Neuronal stem cell (in vitro differentiated cells): ENCODE measurements around the gene NPTN.

Experiments
- DNase-seq: peaks from one replicate; pipeline ENCODE4 v3.0.0-alpha.2; 2013; ENCODE audit warnings: low spot score
- H2AFZ ChIP-seq: one replicate; pipeline ENCODE4 v1.6.1; 2013; ENCODE audit warnings: mild to moderate bottlenecking, low read length, inconsistent platforms
- H2AK5ac ChIP-seq: 2 replicates; pipeline ENCODE4 v1.6.1; 2013; ENCODE audit warnings: low read depth, mild to moderate bottlenecking, inconsistent platforms, low read length, moderate library complexity, mixed read lengths
- H2BK120ac ChIP-seq: 2 replicates; pipeline ENCODE4 v1.6.1; 2013; ENCODE audit warnings: low read depth, mild to moderate bottlenecking, inconsistent platforms, low read length, moderate library complexity, mixed read lengths
- H2BK12ac ChIP-seq: one replicate; pipeline ENCODE4 v1.6.1; 2013; ENCODE audit warnings: low read length, inconsistent platforms
- H2BK15ac ChIP-seq: 2 replicates; pipeline ENCODE4 v1.6.1; 2013; ENCODE audit warnings: mild to moderate bottlenecking, low read length, inconsistent platforms, mixed read lengths
- H2BK5ac ChIP-seq: one replicate; pipeline ENCODE4 v1.6.1; 2013; ENCODE audit warnings: inconsistent platforms, mild to moderate bottlenecking, low read length, moderate library complexity
- H3K14ac ChIP-seq: one replicate; pipeline ENCODE4 v1.6.1; 2013; ENCODE audit warnings: low read length, inconsistent platforms
- H3K18ac ChIP-seq: 2 replicates; pipeline ENCODE4 v1.6.1; 2013; ENCODE audit warnings: low read length, inconsistent platforms
- H3K23ac ChIP-seq: 2 replicates; pipeline ENCODE4 v1.6.1; 2013; ENCODE audit warnings: low read depth, mild to moderate bottlenecking, mixed read lengths, low read length, inconsistent platforms; ENCODE audit not compliant: poor library complexity
- H3K27ac ChIP-seq: replicated peaks from 3 replicates; pipeline ENCODE4 v1.5.1; 2013; ENCODE audit warnings: low read length, inconsistent platforms
- H3K27me3 ChIP-seq, 3 experiments: 2 replicates each; pipeline ENCODE4 v1.6.1; 2013; ENCODE audit warnings: low read length in 3 of 3, mild to moderate bottlenecking in 2 of 3, inconsistent platforms in 1 of 3, low read depth in 1 of 3, mixed read lengths in 1 of 3, moderate library complexity in 1 of 3; ENCODE audit not compliant: control insufficient read depth in 3 of 3, insufficient read depth in 3 of 3
- H3K36me3 ChIP-seq, 2 donors: replicated peaks in 1 of 2; 2 replicates each; pipeline ENCODE4 v1.6.1; 2013; ENCODE audit warnings: low read length in 2 of 2; ENCODE audit not compliant: control insufficient read depth in 2 of 2, insufficient read depth in 2 of 2
- H3K4ac ChIP-seq: 2 replicates; pipeline ENCODE4 v1.6.1; 2013; ENCODE audit warnings: inconsistent platforms, mild to moderate bottlenecking, low read length, moderate library complexity
- H3K4me1 ChIP-seq, 2 donors: 1 replicate in 1 of 2; 2 replicates in 1 of 2; pipeline ENCODE4 v1.6.1; 2013; ENCODE audit warnings: low read length in 2 of 2, low read depth in 1 of 2; ENCODE audit not compliant: control insufficient read depth in 2 of 2, insufficient read depth in 1 of 2
- H3K4me2 ChIP-seq: one replicate; pipeline ENCODE4 v1.6.1; 2013; ENCODE audit warnings: mild to moderate bottlenecking, low read length, inconsistent platforms; ENCODE audit not compliant: insufficient read depth, poor library complexity, severe bottlenecking
- H3K4me3 ChIP-seq, 2 donors: 2 replicates each; pipeline ENCODE4 v1.5.1; 2013; ENCODE audit warnings: low read length in 2 of 2, mild to moderate bottlenecking in 2 of 2, inconsistent platforms in 1 of 2, moderate library complexity in 1 of 2
- H3K79me1 ChIP-seq: one replicate; pipeline ENCODE4 v1.6.1; 2013; ENCODE audit warnings: low read depth, mild to moderate bottlenecking, inconsistent platforms, low read length, moderate library complexity
- H3K9ac ChIP-seq: one replicate; pipeline ENCODE4 v1.6.1; 2013; ENCODE audit warnings: mild to moderate bottlenecking, low read depth, low read length, inconsistent platforms; ENCODE audit not compliant: poor library complexity
- H3K9me3 ChIP-seq, 2 donors: replicated peaks in 1 of 2; 2 replicates each; pipeline versions ENCODE3 to v1.6.1; 2013; ENCODE audit warnings: low read length in 2 of 2, mild to moderate bottlenecking in 2 of 2, inconsistent platforms in 1 of 2, low read depth in 1 of 2, mixed read lengths in 1 of 2, moderate library complexity in 1 of 2; ENCODE audit not compliant: control insufficient read depth in 2 of 2, insufficient read depth in 1 of 2
- H4K8ac ChIP-seq: one replicate; pipeline ENCODE4 v1.6.1; 2013; ENCODE audit warnings: low read depth, mild to moderate bottlenecking, inconsistent platforms, low read length, moderate library complexity
- H4K91ac ChIP-seq: one replicate; pipeline ENCODE4 v1.6.1; 2013; ENCODE audit warnings: low read length, low read depth, mild to moderate bottlenecking, inconsistent platforms; ENCODE audit not compliant: poor library complexity
- WGBS, 2 donors: extraction: QIAGEN DNeasy Blood & Tissue Kit; methylation state at CpG; one replicate each; pipeline ENCODE4 v1.1.7; 2013; ENCODE audit warnings: missing lambda C conversion rate in 2 of 2, mixed read lengths in 1 of 2; ENCODE audit not compliant: insufficient read length in 2 of 2, insufficient replicate concordance in 1 of 2; ENCODE audit errors: extremely low coverage in 2 of 2; 5-methylcytosine and 5-hydroxymethylcytosine counted together

Gene NPTN

DNA sequence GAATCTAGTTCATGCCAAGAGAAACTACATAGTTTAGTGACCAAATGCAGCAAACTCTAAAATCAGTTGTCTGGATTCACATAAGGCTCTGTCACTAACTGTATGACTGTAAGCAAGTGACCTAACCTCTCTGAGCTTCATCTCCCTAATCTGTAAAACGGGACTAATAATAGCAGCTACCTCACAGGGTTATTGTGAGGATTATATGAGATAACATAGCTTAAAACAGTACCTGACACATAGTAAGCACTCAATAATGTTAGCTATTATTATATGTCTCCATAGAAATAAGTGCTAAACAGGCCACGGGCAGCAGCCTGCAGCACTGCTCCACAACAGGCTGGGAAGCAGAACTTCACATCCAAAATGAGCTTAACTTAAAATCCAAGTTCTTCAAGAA, 30.2 kb downstream of the NPTN start:
- Histone ChIP-seq H2AFZ (no peak overlapping the region), H3K23ac (no peak overlapping the region), H3K14ac (no peak overlapping the region), H4K8ac (no peak overlapping the region), H2AK5ac (no peak overlapping the region), H3K79me1 (peaks cover 4% of the 10 kb centered on the region), H3K36me3 (no peaks in the 10 kb centered on the region), H2BK120ac (no peak overlapping the region), H4K91ac (no peak overlapping the region), H2BK15ac (no peak overlapping the region), H3K4me3 (no peak overlapping the region), H3K27ac (no peak overlapping the region), H3K18ac (no peak overlapping the region), H3K9ac (no peak overlapping the region), H3K4ac (no peak overlapping the region), H3K4me1 (peaks cover 22 to 27% of the 10 kb centered on the region in 2 donors), H3K9me3 (no peaks in the 10 kb centered on the region), H2BK5ac (no peak overlapping the region), H2BK12ac (no peak overlapping the region), H3K4me2 (no peak overlapping the region), H3K27me3 (no peaks in the 10 kb centered on the region)
- WGBS, 2 donors = no CpG with 5 or more reads among the region's 2 CpGs
- DNase-seq = no peak

DNA sequence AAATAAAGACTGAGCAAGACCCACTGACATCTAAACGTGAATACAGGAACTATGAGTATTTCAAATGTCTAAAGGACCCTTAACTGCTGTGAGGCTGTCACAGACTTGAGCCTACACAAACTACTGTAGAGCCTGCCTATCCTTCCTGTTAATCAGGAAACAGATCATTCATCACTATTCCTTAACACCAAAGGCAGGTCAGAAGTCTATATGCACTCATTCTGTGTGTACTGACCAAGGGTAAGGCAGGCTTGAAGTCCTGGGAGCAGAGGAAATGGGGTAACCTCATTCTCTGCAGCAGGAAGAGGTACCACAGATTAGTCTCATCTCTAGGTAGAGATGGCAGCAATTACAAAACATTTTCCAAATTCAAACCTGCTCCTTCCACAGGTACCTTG, 30.7 kb downstream of the NPTN start:
- Histone ChIP-seq H3K27ac (peak overlapping the region; percentile 86), H2BK15ac (no peak overlapping the region), H3K36me3 (no peaks in the 10 kb centered on the region), H3K4ac (no peak overlapping the region), H2BK120ac (no peak overlapping the region), H3K4me2 (no peak overlapping the region), H3K14ac (no peak overlapping the region), H3K23ac (no peak overlapping the region), H4K91ac (no peak overlapping the region), H2BK12ac (no peak overlapping the region), H3K4me1 (peaks cover 22 to 30% of the 10 kb centered on the region in 2 donors), H3K18ac (no peak overlapping the region), H3K27me3 (no peaks in the 10 kb centered on the region), H4K8ac (no peak overlapping the region), H3K9ac (no peak overlapping the region), H3K79me1 (peaks cover 4% of the 10 kb centered on the region), H2AK5ac (no peak overlapping the region), H3K9me3 (no peaks in the 10 kb centered on the region), H3K4me3 (no peak overlapping the region), H2BK5ac (no peak overlapping the region), H2AFZ (no peak overlapping the region)
- no peak for DNase-seq
- WGBS, 2 donors = no CpG with 5 or more reads among the region's 1 CpG

DNA sequence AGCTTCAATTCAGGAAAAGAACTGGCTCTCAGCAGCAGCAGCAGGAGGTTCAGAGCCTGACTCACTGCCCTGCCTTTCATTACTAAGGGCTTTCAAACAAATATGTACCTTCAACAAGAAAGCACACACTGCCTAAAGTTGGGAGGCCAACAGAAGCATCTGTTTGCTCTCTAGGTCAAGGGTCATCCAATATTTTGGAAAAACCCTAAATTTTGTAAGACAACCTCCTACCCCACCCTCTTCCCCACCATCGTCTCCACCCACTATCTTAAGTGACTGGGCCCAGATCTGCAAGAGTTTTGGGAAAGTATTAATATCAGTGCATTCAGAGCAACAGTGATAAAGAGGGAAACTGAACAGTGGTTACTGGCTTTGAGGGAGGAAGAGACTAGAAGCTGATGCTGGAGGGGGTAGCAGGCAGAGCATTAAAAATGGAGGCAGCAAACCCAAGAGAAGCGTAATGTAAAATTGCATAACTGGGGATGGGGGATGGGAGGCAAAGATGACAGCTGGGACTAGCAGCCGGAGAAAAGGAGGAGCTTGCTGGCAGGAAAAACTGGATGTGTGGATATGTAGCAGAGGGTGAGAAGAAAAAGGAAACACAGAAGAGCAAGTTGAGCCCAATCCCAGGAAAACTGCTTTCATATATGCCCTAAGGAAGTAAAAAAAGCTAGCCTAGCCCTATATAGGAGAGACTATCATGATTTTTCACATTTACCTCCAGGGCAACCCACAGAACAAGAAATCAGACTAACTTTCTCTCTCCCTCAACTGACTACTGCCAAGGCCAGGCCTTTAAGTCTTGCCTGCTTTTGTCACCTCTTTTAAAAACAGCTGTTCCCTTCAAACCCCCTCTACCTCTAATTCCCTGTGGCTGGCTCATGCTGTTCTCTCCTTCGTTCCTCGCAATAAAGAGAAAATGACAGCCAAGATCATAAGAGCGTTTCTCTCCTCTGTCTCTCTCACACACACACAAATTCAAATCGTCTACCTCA, 31.4 kb downstream of the NPTN start:
- Histone ChIP-seq H2BK12ac (no peak overlapping the region), H3K18ac (no peak overlapping the region), H3K36me3 (peaks cover 0 to 3% of the 10 kb centered on the region in 2 donors), H2BK5ac (no peak overlapping the region), H3K4me1 (peaks cover 22 to 36% of the 10 kb centered on the region in 2 donors), H4K8ac (no peak overlapping the region), H3K9ac (no peak overlapping the region), H3K27me3 (no peaks in the 10 kb centered on the region), H2BK15ac (no peak overlapping the region), H2AFZ (no peak overlapping the region), H3K4me3 (no peak overlapping the region), H4K91ac (no peak overlapping the region), H3K4ac (no peak overlapping the region), H3K14ac (no peak overlapping the region), H3K9me3 (no peaks in the 10 kb centered on the region), H3K23ac (no peak overlapping the region), H3K79me1 (peaks cover 2% of the 10 kb centered on the region), H3K4me2 (no peak overlapping the region), H2BK120ac (no peak overlapping the region), H3K27ac (peak overlapping the region; percentile 86), H2AK5ac (no peak overlapping the region)
- DNase-seq = no peak
- no CpG with 5 or more reads among the region's 7 CpGs for WGBS, 2 donors
